ENCODE data around the gene ALOX5. TPM values are rescaled to one million over a fixed set of nuclear protein-coding genes. Genes with fewer than 3 reads are reported as not detected.

ALOX5 gene
- total RNA-seq, 1 donor from 2014 or later, result not detected

DNA sequence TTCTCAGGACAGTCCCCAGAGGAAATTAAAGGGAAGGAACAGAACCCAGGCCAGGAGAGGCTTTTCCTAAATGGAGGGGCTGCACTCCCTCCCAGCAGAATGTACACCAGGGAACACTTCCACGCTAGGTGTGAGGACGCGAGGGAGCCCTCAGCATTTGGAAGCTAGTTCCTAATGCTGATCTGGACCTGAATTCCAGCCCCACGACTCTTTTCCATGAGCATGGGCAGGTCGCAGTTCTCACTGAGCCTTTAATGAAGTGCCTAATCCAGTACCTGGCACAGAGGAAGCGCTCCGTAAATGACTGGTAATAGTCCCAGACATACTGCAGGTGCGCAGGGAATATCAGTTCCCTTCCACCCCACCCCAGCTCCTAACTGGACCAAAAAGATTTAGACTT lies 1.1 kb downstream of the ALOX5 start:
- H3K4me3 Mint-ChIP-seq, result no peak overlapping the region
- H3K27ac Mint-ChIP-seq (ENCODE audit: unreplicated experiment), result no peak overlapping the region
- no peaks in the 10 kb centered on the region for H3K36me3 Mint-ChIP-seq (ENCODE audit: low read depth)
- TF ChIP-seq, protein P1, sequence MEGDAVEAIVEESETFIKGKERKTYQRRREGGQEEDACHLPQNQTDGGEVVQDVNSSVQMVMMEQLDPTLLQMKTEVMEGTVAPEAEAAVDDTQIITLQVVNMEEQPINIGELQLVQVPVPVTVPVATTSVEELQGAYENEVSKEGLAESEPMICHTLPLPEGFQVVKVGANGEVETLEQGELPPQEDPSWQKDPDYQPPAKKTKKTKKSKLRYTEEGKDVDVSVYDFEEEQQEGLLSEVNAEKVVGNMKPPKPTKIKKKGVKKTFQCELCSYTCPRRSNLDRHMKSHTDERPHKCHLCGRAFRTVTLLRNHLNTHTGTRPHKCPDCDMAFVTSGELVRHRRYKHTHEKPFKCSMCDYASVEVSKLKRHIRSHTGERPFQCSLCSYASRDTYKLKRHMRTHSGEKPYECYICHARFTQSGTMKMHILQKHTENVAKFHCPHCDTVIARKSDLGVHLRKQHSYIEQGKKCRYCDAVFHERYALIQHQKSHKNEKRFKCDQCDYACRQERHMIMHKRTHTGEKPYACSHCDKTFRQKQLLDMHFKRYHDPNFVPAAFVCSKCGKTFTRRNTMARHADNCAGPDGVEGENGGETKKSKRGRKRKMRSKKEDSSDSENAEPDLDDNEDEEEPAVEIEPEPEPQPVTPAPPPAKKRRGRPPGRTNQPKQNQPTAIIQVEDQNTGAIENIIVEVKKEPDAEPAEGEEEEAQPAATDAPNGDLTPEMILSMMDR (conservative IDR thresholded peaks at IDR 0.05), result no peak
- no peak for DNase-seq (ENCODE audit: low read depth, low spot score)
- peaks cover 84% of the 10 kb centered on the region for H3K27me3 Mint-ChIP-seq (ENCODE audit: low read depth)
- no peaks in the 10 kb centered on the region for H3K9me3 Mint-ChIP-seq
- H3K4me1 Mint-ChIP-seq, result peaks cover 8% of the 10 kb centered on the region

DNA sequence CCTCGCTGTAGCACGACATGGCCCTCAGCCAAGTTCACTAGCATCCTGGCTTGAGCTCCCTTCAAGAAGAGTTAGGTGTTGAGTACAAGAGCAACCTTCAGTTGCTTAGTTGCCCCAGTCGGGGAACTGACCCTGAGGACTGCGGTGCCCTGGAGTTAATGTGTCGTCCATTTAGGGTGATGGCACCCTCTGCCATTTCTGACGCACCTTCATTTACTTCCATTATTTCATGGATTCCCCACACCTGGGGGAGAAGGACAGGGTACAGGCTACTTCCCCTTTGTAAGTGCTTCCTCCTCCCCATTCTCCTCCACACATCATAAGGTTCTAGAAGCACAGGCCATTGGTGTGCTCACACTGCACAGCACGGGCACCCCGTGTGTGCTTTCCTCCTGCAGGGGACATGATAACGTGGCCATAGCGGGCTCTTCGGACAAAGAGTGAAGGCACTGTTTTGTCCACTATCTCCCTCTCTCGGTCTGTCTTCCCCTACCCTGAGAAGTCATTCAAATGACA lies 1.8 kb downstream of the ALOX5 start:
- Mint-ChIP-seq H3K27me3 (ENCODE audit: low read depth) (peaks cover 77% of the 10 kb centered on the region), H3K36me3 (ENCODE audit: low read depth) (no peaks in the 10 kb centered on the region)

DNA sequence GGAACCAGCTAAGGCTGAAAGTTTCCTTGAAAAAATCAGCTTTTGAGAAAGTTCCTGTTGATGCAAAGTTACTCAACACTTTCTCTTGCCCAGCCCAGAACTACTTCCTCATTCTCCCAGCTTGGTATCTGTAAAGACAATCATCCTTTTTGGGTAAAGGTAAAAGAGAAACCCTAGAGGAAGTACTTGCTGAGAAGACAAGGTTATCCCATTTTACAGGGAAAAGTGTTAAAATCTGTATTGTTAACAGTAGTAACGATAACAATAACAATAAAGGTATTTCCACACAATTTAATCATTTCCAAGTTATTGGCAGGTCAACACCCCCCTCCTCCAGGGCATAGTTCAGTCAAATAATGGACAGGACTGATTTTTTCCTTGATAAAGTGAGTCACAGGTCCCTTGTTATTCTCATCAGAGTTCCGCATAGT lies 2.4 kb downstream of the ALOX5 start:
- H3K27me3 Mint-ChIP-seq (ENCODE audit: low read depth), result peaks cover 71% of the 10 kb centered on the region
- TF ChIP-seq, protein P1 (conservative IDR thresholded peaks at IDR 0.05), result no peak
- peaks cover 8% of the 10 kb centered on the region for H3K4me1 Mint-ChIP-seq
- H3K27ac Mint-ChIP-seq (ENCODE audit: unreplicated experiment), result no peak overlapping the region
- no peak overlapping the region for H3K4me3 Mint-ChIP-seq
- no peaks in the 10 kb centered on the region for H3K9me3 Mint-ChIP-seq
- DNase-seq (ENCODE audit: low read depth, low spot score), result no peak
- H3K36me3 Mint-ChIP-seq (ENCODE audit: low read depth), result no peaks in the 10 kb centered on the region

More for the DNA sequence above, 1.8 kb downstream of the ALOX5 start:
- H3K4me3 Mint-ChIP-seq, result no peak overlapping the region
- H3K27ac Mint-ChIP-seq (ENCODE audit: unreplicated experiment), result no peak overlapping the region
- H3K4me1 Mint-ChIP-seq, result peaks cover 8% of the 10 kb centered on the region
- no peaks in the 10 kb centered on the region for H3K9me3 Mint-ChIP-seq
- TF ChIP-seq, protein P1 (conservative IDR thresholded peaks at IDR 0.05), result no peak
- DNase-seq (ENCODE audit: low read depth, low spot score), result no peak

DNA sequence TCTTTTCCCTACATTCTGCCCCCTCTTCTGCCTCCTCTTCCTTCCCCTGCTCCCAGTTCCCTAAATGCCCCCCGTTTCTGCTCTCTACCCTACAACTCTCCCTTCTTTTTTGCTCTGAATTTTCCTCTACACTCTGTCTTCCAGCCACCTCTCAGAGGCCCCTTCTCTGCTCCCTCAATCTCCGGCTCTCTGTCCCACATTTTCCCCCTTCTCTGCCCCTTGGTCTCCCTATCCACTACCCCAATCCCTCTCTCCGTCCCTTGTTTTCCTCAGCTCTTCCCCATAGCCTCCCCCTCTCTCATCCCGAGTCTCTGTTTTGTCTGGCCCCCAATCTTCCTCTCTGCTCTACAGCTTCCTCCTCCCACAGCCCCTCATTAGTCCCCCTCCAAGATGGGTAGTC lies 3.3 kb downstream of the ALOX5 start:
- DNase-seq (ENCODE audit: low read depth, low spot score), result no peak
- H3K27ac Mint-ChIP-seq (ENCODE audit: unreplicated experiment), result no peak overlapping the region
- no peaks in the 10 kb centered on the region for H3K36me3 Mint-ChIP-seq (ENCODE audit: low read depth)
- TF ChIP-seq, protein P1 (conservative IDR thresholded peaks at IDR 0.05), result no peak
- no peaks in the 10 kb centered on the region for H3K9me3 Mint-ChIP-seq
- H3K4me1 Mint-ChIP-seq, result peaks cover 8% of the 10 kb centered on the region
- peaks cover 61% of the 10 kb centered on the region for H3K27me3 Mint-ChIP-seq (ENCODE audit: low read depth)
- no peak overlapping the region for H3K4me3 Mint-ChIP-seq

DNA sequence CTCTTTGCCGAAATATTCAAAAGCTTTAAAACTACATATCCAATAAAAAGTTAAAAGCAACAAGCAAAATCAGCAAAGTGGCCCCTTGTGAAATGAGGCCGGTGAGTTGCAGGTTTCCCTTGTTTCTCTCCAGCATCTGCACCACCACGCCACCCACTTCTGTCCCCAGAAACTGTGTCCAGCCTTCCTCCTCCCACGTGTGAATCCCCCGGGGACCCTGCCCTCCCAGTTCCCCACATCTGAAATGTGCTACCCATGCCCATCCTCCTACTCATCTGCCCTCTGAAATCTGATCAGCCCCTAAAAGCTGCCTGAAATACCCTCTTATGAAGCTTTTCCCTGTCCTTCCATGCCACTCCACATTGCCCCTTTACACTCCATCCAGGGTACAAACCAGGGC lies 3.8 kb downstream of the ALOX5 start:
- peaks cover 7% of the 10 kb centered on the region for H3K4me1 Mint-ChIP-seq
- no peak overlapping the region for H3K27ac Mint-ChIP-seq (ENCODE audit: unreplicated experiment)
- TF ChIP-seq, protein P1 (conservative IDR thresholded peaks at IDR 0.05), result no peak
- DNase-seq (ENCODE audit: low read depth, low spot score), result no peak
- H3K27me3 Mint-ChIP-seq (ENCODE audit: low read depth), result peaks cover 56% of the 10 kb centered on the region
- H3K4me3 Mint-ChIP-seq, result no peak overlapping the region
- H3K9me3 Mint-ChIP-seq, result no peaks in the 10 kb centered on the region
- H3K36me3 Mint-ChIP-seq (ENCODE audit: low read depth), result no peaks in the 10 kb centered on the region

Data from neural crest cell (in vitro differentiated cells).